HepG2 (cell line): ENCODE results near the gene MYH9. TPM values are rescaled to one million over a fixed set of nuclear protein-coding genes. Genes with fewer than 3 reads are reported as not detected.

Experiments used
- ATAC-seq: fragments of 200-7000 bp; cut with Tn5 transposase; 3 replicates; pipeline ENCODE4 v1.9.1; 2020; ENCODE audit warnings: mild to moderate bottlenecking, moderate library complexity
- BruUV-seq: library from RNA; stranded (reverse); fragments of 400-500 nt; replicated peaks from 2 replicates; lab custom pipeline; 2021; lab: Mats Ljungman, UMichigan
- CTCF ChIA-PET: fragments of 300-600 bp; formaldehyde crosslinking; extraction: SDS; loops from one replicate; lab custom pipeline; 2021; ENCODE audit warnings: low total read pairs, inconsistent platforms, low intra/inter-chr PET ratio; lab: Yijun Ruan, JAX
- POLR2A ChIA-PET: fragments of 350-600 bp; sonication (Branson Sonifier 250); formaldehyde crosslinking; loops from one replicate; lab custom pipeline; 2020; ENCODE audit warnings: antibody characterized with exemption, inconsistent platforms; lab: Yijun Ruan, JAX
- DNase-seq: peaks from one replicate; pipeline ENCODE4 v3.0.0-alpha.2; 2015; ENCODE audit warnings: low spot score
- FAIRE-seq: peaks from 3 replicates; lab custom pipeline; 2011; peaks lifted over from hg19 to GRCh38; lab: Jason Lieb, UNC
- H2AFZ ChIP-seq: one replicate; pipeline ENCODE4 v1.6.1; 2011; ENCODE audit warnings: low read length, inconsistent platforms
- H3K27ac ChIP-seq: fragments of 300-600 bp; 3 replicates; pipeline ENCODE4 v1.8.0; 2011; ENCODE audit warnings: mixed run types, mild to moderate bottlenecking, mixed read lengths, low read length, inconsistent platforms; ENCODE audit not compliant: insufficient read depth; ENCODE audit errors: extremely low read length
- H3K27me3 ChIP-seq, 2 experiments: fragments of 200-600 bp in 1 of 2; 2 replicates in 1 of 2; 3 replicates in 1 of 2; pipeline versions ENCODE4 v1.6.0 to v1.8.0; 2011; ENCODE audit warnings: low read length in 2 of 2, mild to moderate bottlenecking in 2 of 2, moderate library complexity in 2 of 2, inconsistent platforms in 1 of 2; ENCODE audit not compliant: insufficient read depth in 2 of 2, control insufficient read depth in 1 of 2
- H3K36me3 ChIP-seq, 2 experiments: fragments of 200-600 bp in 1 of 2; replicated peaks in 1 of 2; 2 replicates in 1 of 2; 3 replicates in 1 of 2; pipeline versions ENCODE4 v1.5.1 to v1.8.0; 2011; ENCODE audit warnings: low read length in 2 of 2, inconsistent platforms in 1 of 2; ENCODE audit not compliant: insufficient read depth in 2 of 2, control insufficient read depth in 1 of 2
- H3K4me1 ChIP-seq: 2 replicates; pipeline ENCODE4 v1.5.1; 2012; ENCODE audit warnings: low read length, inconsistent platforms; ENCODE audit not compliant: insufficient read depth
- H3K4me2 ChIP-seq: 2 replicates; pipeline ENCODE4 v1.6.0; 2011; ENCODE audit warnings: low read depth, low read length, inconsistent platforms
- H3K4me3 ChIP-seq, 3 experiments: fragments of 200-600 bp in 1 of 3; sonication (generic), shearing (Covaris generic) in 1 of 3; replicated peaks in 1 of 3; 2 replicates each; pipeline ENCODE4 v1.5.1; 2011 to 2016; ENCODE audit warnings: low read length in 3 of 3, inconsistent platforms in 2 of 3, low read depth in 2 of 3, mild to moderate bottlenecking in 2 of 3, control low read depth in 1 of 3, mixed read lengths in 1 of 3; ENCODE audit not compliant: insufficient read depth in 1 of 3
- H3K79me2 ChIP-seq: one replicate; pipeline ENCODE4 v1.6.1; 2011; ENCODE audit warnings: low read length, inconsistent platforms; ENCODE audit not compliant: insufficient read depth
- H3K9ac ChIP-seq: 2 replicates; pipeline ENCODE4 v1.6.0; 2011; ENCODE audit warnings: mild to moderate bottlenecking, low read depth, low read length, inconsistent platforms; ENCODE audit not compliant: insufficient read depth
- H3K9me3 ChIP-seq: 2 replicates; pipeline ENCODE4 v1.5.1; 2012; ENCODE audit warnings: mild to moderate bottlenecking, low read length
- H4K20me1 ChIP-seq: 2 replicates; pipeline ENCODE4 v1.6.0; 2011; ENCODE audit warnings: inconsistent platforms, mild to moderate bottlenecking, low read length, moderate library complexity; ENCODE audit not compliant: insufficient read depth
- ADNP ChIP-seq: sonication (generic); formaldehyde crosslinking; IDR thresholded peaks from 2 replicates; pipeline ENCODE4 v1.4.0; 2020; ENCODE audit warnings: missing genetic modification reagents
- GZF1 ChIP-seq: sonication (generic); formaldehyde crosslinking; IDR thresholded peaks from 2 replicates; pipeline ENCODE4 v1.5.1; 2020; ENCODE audit warnings: mild to moderate bottlenecking, missing genetic modification reagents
- HDAC2 ChIP-seq: sonication (generic); formaldehyde crosslinking; IDR thresholded peaks from 2 replicates; pipeline ENCODE4 v1.4.0; 2020; ENCODE audit warnings: missing genetic modification reagents
- HIVEP1 ChIP-seq: sonication (generic); formaldehyde crosslinking; IDR thresholded peaks from 2 replicates; pipeline ENCODE4 v1.4.0; 2020; ENCODE audit warnings: mild to moderate bottlenecking, missing genetic modification reagents
- KAT7 ChIP-seq: IDR thresholded peaks from 2 replicates; pipeline ENCODE4 v1.6.1; 2018; ENCODE audit warnings: borderline replicate concordance, missing compliant biosample characterization
- KDM1A ChIP-seq: IDR thresholded peaks from 2 replicates; pipeline ENCODE4 v1.6.1; 2016; ENCODE audit warnings: missing compliant biosample characterization
- MTA1 ChIP-seq: sonication (generic); formaldehyde crosslinking; IDR thresholded peaks from 2 replicates; pipeline ENCODE4 v1.4.0; 2020; ENCODE audit warnings: missing genetic modification reagents, mild to moderate bottlenecking, borderline replicate concordance
- NFYB ChIP-seq: sonication (generic); formaldehyde crosslinking; IDR thresholded peaks from 2 replicates; pipeline ENCODE4 v1.4.0; 2020; ENCODE audit warnings: missing genetic modification reagents
- PHF5A ChIP-seq: IDR thresholded peaks from one replicate; pipeline ENCODE4 v1.6.1; 2018; ENCODE audit warnings: low read depth, missing genetic modification reagents; ENCODE audit not compliant: unreplicated experiment
- POGZ ChIP-seq: sonication (generic); formaldehyde crosslinking; IDR thresholded peaks from 2 replicates; pipeline ENCODE4 v1.4.0; 2020; ENCODE audit warnings: mild to moderate bottlenecking, missing genetic modification reagents
- RNF2 ChIP-seq: fragments of 450-650 bp; conservative IDR thresholded peaks from 2 replicates; pipeline ENCODE4 v1.6.1; 2016; ENCODE audit warnings: low read depth
- RORA ChIP-seq: sonication (generic); formaldehyde crosslinking; IDR thresholded peaks from 2 replicates; pipeline ENCODE4 v1.5.0; 2020; ENCODE audit warnings: mild to moderate bottlenecking, missing genetic modification reagents, moderate library complexity
- SMC3 ChIP-seq: IDR thresholded peaks from 2 replicates; pipeline ENCODE4 v1.6.1; 2011; ENCODE audit warnings: low read length, improper control_type of control experiment
- TOPORS ChIP-seq: sonication (generic); formaldehyde crosslinking; IDR thresholded peaks from 2 replicates; pipeline ENCODE4 v1.8.0; 2023; ENCODE audit warnings: mild to moderate bottlenecking, missing genetic modification reagents
- ZNF430 ChIP-seq: sonication (generic); formaldehyde crosslinking; IDR thresholded peaks from 2 replicates; pipeline ENCODE4 v1.9.0; 2021; ENCODE audit warnings: mild to moderate bottlenecking, missing genetic modification reagents
- ZNF546 ChIP-seq: sonication (generic); formaldehyde crosslinking; conservative IDR thresholded peaks from 2 replicates; pipeline ENCODE4 v1.8.1; 2023; ENCODE audit warnings: mild to moderate bottlenecking, missing genetic modification reagents
- WGBS: methylation state at CpG from one replicate; pipeline ENCODE4 v1.1.6; 2017; ENCODE audit warnings: low lambda C conversion rate; 5-methylcytosine and 5-hydroxymethylcytosine counted together
- in situ Hi-C: cut with HindIII; loops from 2 replicates; pipeline ENCODE4 v1.10.0; 2017; ENCODE audit warnings: low pct_unique_long_range_greater_than_20kb; ENCODE audit not compliant: extremely low pct_ligation_motif_present
- intact Hi-C: fragments of 100-400 bp; cut with micrococcal nuclease; formaldehyde crosslinking; loops from one replicate; pipeline ENCODE4 v1.10.0; 2022; ENCODE audit not compliant: unreplicated experiment
- polyA plus RNA-seq, 8 experiments: library from polyadenylated mRNA; depleted of rRNA in 3 of 8; stranded (reverse) in 7 of 8; unstranded in 1 of 8; fragments of >200 nt; fragmentation: Illumina TruSeq in 4 of 8; extraction: Trizol in 4 of 8; gene quantifications; 2 replicates each; pipeline versions ENCODE4 v1.2.1 to v1.2.3, GENCODE V29; 2011 to 2016; ENCODE audit warnings: low read depth in 4 of 8, missing spikeins in 1 of 8, mixed read lengths in 1 of 8; ENCODE audit not compliant: insufficient read depth in 1 of 8
- total RNA-seq, 5 experiments: library from RNA; depleted of rRNA; stranded (reverse); fragments of >200 nt; fragmentation: Illumina TruSeq; extraction: Trizol; gene quantifications; 2 replicates each; pipeline ENCODE4 v1.2.3, GENCODE V29; 2016; ENCODE audit warnings: low read depth in 1 of 5
- TF ChIP-seq, protein P1 (sequence below): sonication (generic); formaldehyde crosslinking; IDR thresholded peaks from one replicate; pipeline ENCODE4 v1.5.1; 2020; ENCODE audit warnings: mild to moderate bottlenecking, missing genetic modification reagents; ENCODE audit errors: not compliant biosample characterization
- TF ChIP-seq, protein P2 (sequence below): sonication (generic); formaldehyde crosslinking; IDR thresholded peaks from 2 replicates; pipeline ENCODE4 v1.5.0; 2020; ENCODE audit warnings: mild to moderate bottlenecking, missing genetic modification reagents

Gene MYH9
- total and polyA plus RNA-seq, 2 of the 13 experiments (the other 11 are each of a cell fraction or from before 2014, with no cell fraction given), result 50.7 to 98.5 TPM

DNA sequence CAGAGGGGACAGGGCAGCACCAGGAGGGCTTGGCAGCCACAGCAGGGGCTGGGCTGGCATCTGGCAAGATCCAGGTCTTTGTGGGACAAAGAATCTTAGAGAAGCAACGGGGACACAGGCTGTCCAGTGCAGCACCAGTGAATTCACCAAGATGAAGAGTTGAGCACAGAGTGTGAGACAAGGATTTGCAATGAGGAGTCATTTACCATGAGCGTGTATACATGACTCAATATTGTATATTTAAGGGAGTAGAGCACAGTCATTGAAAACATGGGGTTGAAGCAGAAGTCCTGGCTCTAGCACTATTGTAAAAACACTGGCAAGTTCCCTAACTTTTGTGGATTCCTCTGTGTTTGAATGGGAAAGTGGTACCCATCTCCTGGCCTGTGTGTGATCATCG, 131.3 kb downstream of the MYH9 start:
- ChIA-PET CTCF (no interaction called here), POLR2A (no interaction called here)
- peak overlapping the region; percentile 31; the same call in 1 of the 2 replicates for H3K4me2 ChIP-seq
- H3K9ac ChIP-seq, result no peak overlapping the region
- no peak overlapping the region for H3K27ac ChIP-seq
- BruUV-seq, result no TSS peak
- no peaks in the 10 kb centered on the region for H4K20me1 ChIP-seq
- intact Hi-C loops (no loop called here), in situ Hi-C loops (no loop called here)
- H3K36me3 ChIP-seq, result peaks cover 8 to 57% of the 10 kb centered on the region in 2 experiments
- H3K4me1 ChIP-seq, result peaks cover 84% of the 10 kb centered on the region
- no peaks in the 10 kb centered on the region; a peak in 1 of 5 replicates for H3K27me3 ChIP-seq
- 100% methylated on average over 2 of the region's 3 CpGs for WGBS
- H2AFZ ChIP-seq, result no peak overlapping the region
- no peak overlapping the region for H3K4me3 ChIP-seq
- H3K9me3 ChIP-seq, result no peaks in the 10 kb centered on the region
- no peak for FAIRE-seq
- ATAC-seq, result no peak
- peaks cover 34% of the 10 kb centered on the region for H3K79me2 ChIP-seq
- DNase-seq, result no peak
- no peak for TF ChIP-seq ZNF546 (CRISPR knock-in tag)
- TF ChIP-seq NFYB (CRISPR knock-in tag), result no peak
- TF ChIP-seq RNF2, result no peak
- TF ChIP-seq ZNF430 (CRISPR knock-in tag), result no peak
- no peak for TF ChIP-seq HIVEP1 (CRISPR knock-in tag)
- no peak for TF ChIP-seq GZF1
- no peak for TF ChIP-seq HDAC2 (CRISPR knock-in tag)
- TF ChIP-seq, protein P1, sequence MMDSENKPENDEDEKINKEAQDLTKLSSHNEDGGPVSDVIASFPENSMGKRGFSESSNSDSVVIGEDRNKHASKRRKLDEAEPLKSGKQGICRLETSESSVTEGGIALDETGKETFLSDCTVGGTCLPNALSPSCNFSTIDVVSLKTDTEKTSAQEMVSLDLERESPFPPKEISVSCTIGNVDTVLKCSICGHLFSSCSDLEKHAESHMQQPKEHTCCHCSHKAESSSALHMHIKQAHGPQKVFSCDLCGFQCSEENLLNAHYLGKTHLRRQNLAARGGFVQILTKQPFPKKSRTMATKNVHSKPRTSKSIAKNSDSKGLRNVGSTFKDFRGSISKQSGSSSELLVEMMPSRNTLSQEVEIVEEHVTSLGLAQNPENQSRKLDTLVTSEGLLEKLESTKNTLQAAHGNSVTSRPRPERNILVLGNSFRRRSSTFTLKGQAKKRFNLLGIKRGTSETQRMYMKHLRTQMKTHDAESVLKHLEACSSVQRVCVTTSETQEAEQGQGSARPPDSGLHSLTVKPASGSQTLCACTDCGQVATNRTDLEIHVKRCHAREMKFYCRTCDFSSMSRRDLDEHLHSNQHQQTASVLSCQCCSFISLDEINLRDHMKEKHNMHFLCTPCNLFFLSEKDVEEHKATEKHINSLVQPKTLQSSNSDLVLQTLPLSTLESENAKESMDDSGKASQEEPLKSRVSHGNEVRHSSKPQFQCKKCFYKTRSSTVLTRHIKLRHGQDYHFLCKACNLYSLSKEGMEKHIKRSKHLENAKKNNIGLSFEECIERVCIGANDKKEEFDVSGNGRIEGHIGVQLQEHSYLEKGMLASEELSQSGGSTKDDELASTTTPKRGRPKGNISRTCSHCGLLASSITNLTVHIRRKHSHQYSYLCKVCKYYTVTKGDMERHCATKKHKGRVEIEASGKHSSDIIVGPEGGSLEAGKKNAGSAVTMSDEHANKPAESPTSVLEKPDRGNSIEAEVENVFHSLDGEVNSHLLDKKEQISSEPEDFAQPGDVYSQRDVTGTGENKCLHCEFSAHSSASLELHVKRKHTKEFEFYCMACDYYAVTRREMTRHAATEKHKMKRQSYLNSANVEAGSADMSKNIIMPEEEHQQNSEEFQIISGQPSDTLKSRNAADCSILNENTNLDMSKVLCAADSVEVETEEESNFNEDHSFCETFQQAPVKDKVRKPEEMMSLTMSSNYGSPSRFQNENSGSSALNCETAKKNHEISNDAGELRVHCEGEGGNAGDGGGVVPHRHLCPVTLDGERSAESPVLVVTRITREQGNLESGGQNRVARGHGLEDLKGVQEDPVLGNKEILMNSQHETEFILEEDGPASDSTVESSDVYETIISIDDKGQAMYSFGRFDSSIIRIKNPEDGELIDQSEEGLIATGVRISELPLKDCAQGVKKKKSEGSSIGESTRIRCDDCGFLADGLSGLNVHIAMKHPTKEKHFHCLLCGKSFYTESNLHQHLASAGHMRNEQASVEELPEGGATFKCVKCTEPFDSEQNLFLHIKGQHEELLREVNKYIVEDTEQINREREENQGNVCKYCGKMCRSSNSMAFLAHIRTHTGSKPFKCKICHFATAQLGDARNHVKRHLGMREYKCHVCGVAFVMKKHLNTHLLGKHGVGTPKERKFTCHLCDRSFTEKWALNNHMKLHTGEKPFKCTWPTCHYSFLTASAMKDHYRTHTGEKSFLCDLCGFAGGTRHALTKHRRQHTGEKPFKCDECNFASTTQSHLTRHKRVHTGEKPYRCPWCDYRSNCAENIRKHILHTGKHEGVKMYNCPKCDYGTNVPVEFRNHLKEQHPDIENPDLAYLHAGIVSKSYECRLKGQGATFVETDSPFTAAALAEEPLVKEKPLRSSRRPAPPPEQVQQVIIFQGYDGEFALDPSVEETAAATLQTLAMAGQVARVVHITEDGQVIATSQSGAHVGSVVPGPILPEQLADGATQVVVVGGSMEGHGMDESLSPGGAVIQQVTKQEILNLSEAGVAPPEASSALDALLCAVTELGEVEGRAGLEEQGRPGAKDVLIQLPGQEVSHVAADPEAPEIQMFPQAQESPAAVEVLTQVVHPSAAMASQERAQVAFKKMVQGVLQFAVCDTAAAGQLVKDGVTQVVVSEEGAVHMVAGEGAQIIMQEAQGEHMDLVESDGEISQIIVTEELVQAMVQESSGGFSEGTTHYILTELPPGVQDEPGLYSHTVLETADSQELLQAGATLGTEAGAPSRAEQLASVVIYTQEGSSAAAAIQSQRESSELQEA, result no peak
- no peak for TF ChIP-seq MTA1
- TF ChIP-seq POGZ (CRISPR knock-in tag), result no peak
- TF ChIP-seq SMC3, result no peak
- TF ChIP-seq, protein P2, sequence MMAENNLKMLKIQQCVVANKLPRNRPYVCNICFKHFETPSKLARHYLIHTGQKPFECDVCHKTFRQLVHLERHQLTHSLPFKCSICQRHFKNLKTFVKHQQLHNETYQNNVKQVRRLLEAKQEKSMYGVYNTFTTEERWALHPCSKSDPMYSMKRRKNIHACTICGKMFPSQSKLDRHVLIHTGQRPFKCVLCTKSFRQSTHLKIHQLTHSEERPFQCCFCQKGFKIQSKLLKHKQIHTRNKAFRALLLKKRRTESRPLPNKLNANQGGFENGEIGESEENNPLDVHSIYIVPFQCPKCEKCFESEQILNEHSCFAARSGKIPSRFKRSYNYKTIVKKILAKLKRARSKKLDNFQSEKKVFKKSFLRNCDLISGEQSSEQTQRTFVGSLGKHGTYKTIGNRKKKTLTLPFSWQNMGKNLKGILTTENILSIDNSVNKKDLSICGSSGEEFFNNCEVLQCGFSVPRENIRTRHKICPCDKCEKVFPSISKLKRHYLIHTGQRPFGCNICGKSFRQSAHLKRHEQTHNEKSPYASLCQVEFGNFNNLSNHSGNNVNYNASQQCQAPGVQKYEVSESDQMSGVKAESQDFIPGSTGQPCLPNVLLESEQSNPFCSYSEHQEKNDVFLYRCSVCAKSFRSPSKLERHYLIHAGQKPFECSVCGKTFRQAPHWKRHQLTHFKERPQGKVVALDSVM (CRISPR knock-in tag), result no peak
- TF ChIP-seq KAT7 (CRISPR knock-in tag), result no peak
- TF ChIP-seq TOPORS (CRISPR knock-in tag), result no peak
- no peak for TF ChIP-seq RORA (CRISPR knock-in tag)
- TF ChIP-seq KDM1A (CRISPR knock-in tag), result no peak
- TF ChIP-seq PHF5A (CRISPR knock-in tag), result no peak
- TF ChIP-seq ADNP, result no peak
